RWPE1 (cell line): ENCODE results near the gene SOAT2.

Source experiments
- CTCF ChIA-PET: fragments of 350-600 bp; sonication (Branson Sonifier 250); formaldehyde crosslinking; extraction: SDS; loops from one replicate; lab custom pipeline; 2021; lab: Yijun Ruan, JAX
- POLR2A ChIA-PET: fragments of 400-600 bp; formaldehyde crosslinking; extraction: SDS; loops from one replicate; lab custom pipeline; 2020; ENCODE audit warnings: antibody characterized with exemption; ENCODE audit not compliant: low non-redundant PET; lab: Yijun Ruan, JAX
- DNase-seq: peaks from one replicate; pipeline ENCODE4 v3.0.0; 2012; ENCODE audit warnings: low spot score
- H3K27ac ChIP-seq: fragments of 450-650 bp; 2 replicates; pipeline ENCODE4 v1.5.1; 2017
- CTCF ChIP-seq: fragments of 450-650 bp; conservative IDR thresholded peaks from 2 replicates; pipeline ENCODE4 v1.5.1; 2017; ENCODE audit warnings: low read depth, mild to moderate bottlenecking

Gene SOAT2

GRCh38 chr12:53143355-53143754, 40.1 kb downstream of the SOAT2 start:
- ChIA-PET POLR2A (no interaction called here), CTCF (interaction anchor here (0.6 kb wide), 1 partner anchor 90 kb away, joined by 3 read pairs; no protein-coding TSS in a partner anchor)
- no peak for TF ChIP-seq CTCF
- H3K27ac ChIP-seq, result no peak overlapping the region
- DNase-seq, result no peak

GRCh38 chr12:53145383-53146260, 42.3 kb downstream of the SOAT2 start:
- ChIA-PET CTCF (no interaction called here), POLR2A (no interaction called here)
- DNase-seq, result no peak
- no peak overlapping the region for H3K27ac ChIP-seq
- no peak for TF ChIP-seq CTCF

GRCh38 chr12:53147181-53147580, 43.9 kb downstream of the SOAT2 start:
- POLR2A ChIA-PET, result no interaction called here
- no peak for DNase-seq
- CTCF ChIA-PET, result no interaction called here
- H3K27ac ChIP-seq, result no peak overlapping the region
- TF ChIP-seq CTCF, result no peak

- ChIA-PET POLR2A (no interaction called here), CTCF (no interaction called here)
- no peak for TF ChIP-seq CTCF
- H3K27ac ChIP-seq, result no peak overlapping the region
- DNase-seq, result no peak
These were observed 44.4 kb downstream of the SOAT2 start for GRCh38 chr12:53147653-53148052.

GRCh38 chr12:53151039-53151438, 47.8 kb downstream of the SOAT2 start:
- POLR2A ChIA-PET, result no interaction called here
- H3K27ac ChIP-seq, result no peak overlapping the region
- TF ChIP-seq CTCF, result no peak
- no peak for DNase-seq
- CTCF ChIA-PET, result no interaction called here

- ChIA-PET CTCF (interaction anchor here (0.6 kb wide), 1 partner anchor 21 kb away, joined by 3 read pairs; no protein-coding TSS in a partner anchor), POLR2A (no interaction called here)
- no peak for DNase-seq
- H3K27ac ChIP-seq, result no peak overlapping the region
- TF ChIP-seq CTCF, result no peak
These were observed 49.1 kb downstream of the SOAT2 start for GRCh38 chr12:53152390-53152789.
